NCI-H1092 (cell line): Measurements from ENCODE around the gene HSPA8.
"Not testable (repeated sequence)": the region's sequence is repeated elsewhere in the genome, so short reads cannot be mapped to it uniquely, and the experiment has no call there.

Source experiments
- DNase-seq: peaks from one replicate; lab custom pipeline; 2025; lab: John Stamatoyannopoulos, UW

The HSPA8 gene

GRCh38 chr11:123061403-123062157, at the start of gene HSPA8:
Gene HSPA8, minus strand, starts transcription at chr11:123062136. Its CDS starts 812 bp downstream, at chr11:123061324.
- DNase-seq = peak; percentile 63

DNA sequence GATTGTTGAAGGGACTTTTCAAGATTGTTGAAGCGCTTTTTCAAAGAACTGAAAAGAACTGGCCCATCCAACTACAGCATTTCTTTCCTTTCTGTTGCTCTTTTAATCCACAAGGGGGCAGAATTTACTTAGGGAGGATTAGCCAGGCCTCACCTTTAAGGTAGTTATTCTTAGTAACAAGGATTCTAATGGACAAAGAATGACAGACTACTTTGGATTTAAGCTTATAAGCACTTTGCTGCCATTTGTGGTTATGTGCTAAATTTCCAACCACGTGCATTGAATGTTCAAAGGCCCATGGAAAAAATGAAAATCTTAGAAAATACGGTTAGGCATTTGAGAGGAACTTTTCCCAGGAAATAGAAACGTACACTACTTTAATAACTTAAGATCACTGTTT, 49.5 kb upstream of the HSPA8 start:
- DNase-seq = no peak

DNA sequence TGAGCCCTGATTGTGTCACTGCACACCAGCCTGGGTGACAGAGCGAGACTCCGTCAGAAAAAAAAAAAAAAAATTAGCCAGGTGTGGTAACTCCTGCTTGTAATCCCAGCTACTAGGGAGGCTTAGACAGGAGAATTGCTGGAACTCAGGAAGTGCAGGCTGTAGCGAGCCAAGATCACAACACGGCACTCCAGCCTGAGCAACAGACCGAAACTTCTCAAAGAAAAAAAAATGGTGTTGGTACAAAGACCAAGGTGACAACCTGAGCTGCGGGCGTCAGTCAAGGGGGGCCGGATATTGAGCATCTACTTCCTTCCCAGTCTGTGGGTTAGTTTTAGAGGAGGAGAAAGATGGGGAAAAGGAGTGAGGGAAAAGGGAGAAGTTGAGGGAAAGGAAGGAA, 48.5 kb upstream of the HSPA8 start:
- no peak for DNase-seq

DNA sequence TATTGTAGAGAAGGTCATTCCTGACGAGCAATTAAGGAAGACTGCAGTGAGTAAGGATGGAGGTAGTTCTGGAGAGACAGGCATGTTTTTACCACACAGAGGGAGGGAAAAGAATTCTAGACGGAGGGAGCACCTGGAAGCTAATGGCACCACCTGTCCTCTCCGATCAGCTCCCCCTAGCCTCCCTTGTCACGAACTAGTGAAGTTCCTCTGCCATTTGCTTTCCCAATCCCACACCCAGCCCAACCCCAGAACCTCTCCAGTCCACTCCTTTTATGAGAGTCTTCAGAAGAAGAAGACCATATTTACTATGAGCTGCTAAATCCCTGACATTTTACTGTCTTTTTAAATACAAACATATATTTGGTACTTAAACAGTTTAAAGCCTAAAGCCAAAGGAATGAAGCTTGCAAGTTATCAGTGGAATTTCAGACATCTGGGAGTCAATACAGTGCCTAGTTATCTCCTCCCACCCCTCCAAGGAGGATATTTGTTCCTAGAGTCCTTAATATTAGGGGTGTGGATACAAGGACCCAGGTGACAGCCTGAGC, 46.1 kb upstream of the HSPA8 start:
- DNase-seq = no peak

GRCh38 chr11:123104697-123105096, 42.8 kb upstream of the HSPA8 start:
- DNase-seq = no peak

GRCh38 chr11:123103326-123103980, 41.5 kb upstream of the HSPA8 start:
- peak; percentile 90 for DNase-seq

DNA sequence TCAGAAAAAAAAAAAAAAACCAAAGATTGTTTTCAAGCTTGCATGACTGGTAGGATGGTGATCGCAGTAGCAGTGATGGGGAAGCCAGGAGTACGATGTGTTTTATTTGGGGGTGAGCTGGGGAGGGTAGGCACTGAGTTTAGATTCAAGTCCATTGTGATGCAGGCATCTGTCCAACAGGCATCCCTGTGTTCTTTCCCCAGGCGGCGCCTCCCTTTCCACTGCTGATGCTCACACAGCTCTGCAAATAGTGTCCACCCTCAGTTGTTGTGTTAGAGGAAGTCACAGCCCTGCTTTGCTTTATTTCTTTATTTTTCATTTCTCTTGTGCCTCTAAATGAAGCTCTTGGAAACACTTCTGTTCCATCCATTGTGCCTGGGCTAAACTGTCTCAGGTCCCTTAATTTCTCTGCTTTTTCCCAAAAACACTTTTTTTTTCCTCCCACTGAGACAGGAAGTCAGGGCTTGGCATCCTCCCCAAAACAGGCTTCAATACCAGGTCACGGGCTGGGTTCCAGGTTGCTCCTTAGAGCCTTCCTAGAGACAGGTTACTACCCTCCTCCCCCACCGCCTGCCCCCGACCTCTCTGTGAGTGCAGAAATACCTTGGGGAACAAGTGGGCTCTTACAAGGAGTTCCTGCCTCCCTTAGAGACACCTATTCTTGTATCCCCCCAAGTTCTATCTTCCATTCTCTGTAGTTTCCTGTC, 38.6 kb upstream of the HSPA8 start:
- peak; percentile 78 for DNase-seq

DNA sequence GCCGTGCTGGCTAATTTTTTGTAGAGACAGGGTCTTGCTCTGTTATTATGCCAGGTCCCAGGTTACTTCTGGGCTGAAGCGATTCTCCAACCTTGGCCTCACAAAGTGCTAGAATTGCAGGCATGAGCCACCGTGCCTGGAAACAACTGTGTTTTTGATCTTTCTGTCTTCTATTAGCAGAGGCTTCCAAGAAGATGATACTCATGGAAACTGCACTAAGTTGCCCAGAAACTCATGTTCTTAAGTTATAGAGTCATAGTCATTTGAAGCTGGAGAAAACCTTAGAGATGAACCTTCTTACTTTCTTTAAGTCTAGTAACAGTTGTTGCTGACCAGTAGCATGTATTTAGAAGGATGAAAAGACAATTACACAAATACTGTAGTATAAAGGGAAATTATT, 37.1 kb upstream of the HSPA8 start:
- no peak for DNase-seq

DNA sequence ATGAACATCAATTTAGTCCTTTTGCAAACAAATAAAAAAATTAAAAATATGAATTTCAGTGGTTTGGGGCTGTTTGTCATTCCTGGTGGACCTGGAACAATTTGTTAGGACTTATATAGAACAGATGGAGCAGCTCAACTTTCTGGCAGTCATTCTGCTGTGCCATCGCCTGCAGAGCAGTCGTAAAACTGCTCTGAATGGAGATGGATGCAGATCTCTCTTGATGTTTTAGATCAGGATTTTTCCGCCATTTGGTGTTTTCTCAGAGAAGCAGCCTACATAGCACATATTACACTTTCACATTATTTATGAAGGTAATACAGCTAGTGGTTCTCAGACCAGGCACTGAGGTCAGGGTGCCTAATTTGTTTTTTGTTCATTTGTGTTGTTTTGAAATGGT, 31.8 kb upstream of the HSPA8 start:
- DNase-seq = no peak

DNA sequence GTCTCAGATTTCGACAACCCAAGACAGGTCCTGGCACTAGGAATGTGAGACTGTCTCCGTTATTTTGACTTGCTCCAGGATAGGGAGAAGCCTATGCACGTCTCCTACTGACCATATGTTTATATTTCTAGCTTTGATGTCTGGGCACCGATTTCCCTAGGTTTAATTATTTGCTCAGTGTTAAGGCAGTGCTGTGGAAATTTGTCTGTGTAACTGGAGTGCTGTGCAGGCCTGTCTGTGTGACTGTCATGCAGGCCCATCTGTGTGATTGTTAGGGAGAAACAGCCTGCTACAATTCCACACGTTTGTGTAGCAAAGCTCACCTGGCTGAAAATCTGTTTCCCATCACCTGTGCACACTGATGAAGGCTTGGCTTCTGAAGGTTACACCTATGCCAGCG, 29.6 kb upstream of the HSPA8 start:
- DNase-seq = no peak

DNA sequence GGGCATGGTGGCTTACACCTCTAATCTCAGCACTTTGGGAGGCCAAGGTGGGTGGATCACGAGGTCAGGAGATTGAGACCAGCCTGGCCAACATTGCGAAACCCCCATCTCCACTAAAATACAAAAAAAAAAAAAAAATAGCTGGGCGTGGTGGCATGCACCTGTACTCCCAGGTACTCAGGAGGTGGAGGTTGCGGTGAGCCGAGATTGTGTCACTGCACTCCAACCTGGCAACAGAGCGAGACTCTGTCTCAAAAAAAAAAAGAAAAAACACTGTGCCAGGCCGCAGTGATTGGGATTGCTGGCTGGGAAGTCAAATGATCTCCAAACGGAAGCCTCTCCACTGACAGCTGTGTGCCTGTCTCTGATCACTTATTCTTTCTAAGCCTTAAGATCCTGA, 28.2 kb upstream of the HSPA8 start:
- not testable (repeated sequence) for DNase-seq

- DNase-seq = not testable (repeated sequence)
Measured at GRCh38 chr11:123088896-123089295, 27.0 kb upstream of the HSPA8 start.

DNA sequence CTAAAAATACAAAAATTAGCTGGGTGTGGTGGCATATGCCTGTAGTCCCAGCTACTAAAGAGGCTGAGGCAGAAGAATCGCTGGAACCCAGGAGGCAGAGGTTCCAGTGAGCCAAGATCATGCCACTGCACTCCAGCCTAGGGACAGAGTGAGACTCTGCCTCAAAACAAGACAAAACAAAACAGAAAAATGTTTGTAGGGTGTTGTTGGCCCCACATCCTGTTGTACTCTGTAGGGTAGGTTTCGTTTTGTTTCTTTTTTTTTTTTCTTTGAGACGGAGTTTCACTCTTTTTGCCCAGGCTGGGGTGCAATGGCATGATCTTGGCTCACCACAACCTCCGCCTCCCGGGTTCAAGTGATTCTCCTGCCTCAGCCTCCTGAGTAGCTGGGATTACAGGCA, 25.7 kb upstream of the HSPA8 start:
- DNase-seq = not testable (repeated sequence)

- DNase-seq = no peak
Measured at GRCh38 chr11:123086305-123086704, 24.4 kb upstream of the HSPA8 start.

GRCh38 chr11:123085497-123085896, 23.6 kb upstream of the HSPA8 start:
- DNase-seq = no peak

- no peak for DNase-seq
Measured at GRCh38 chr11:123084454-123084853, 22.5 kb upstream of the HSPA8 start.

GRCh38 chr11:123083623-123084029, 21.7 kb upstream of the HSPA8 start:
- no peak for DNase-seq

GRCh38 chr11:123082977-123083376, 21.0 kb upstream of the HSPA8 start:
- DNase-seq = no peak

DNA sequence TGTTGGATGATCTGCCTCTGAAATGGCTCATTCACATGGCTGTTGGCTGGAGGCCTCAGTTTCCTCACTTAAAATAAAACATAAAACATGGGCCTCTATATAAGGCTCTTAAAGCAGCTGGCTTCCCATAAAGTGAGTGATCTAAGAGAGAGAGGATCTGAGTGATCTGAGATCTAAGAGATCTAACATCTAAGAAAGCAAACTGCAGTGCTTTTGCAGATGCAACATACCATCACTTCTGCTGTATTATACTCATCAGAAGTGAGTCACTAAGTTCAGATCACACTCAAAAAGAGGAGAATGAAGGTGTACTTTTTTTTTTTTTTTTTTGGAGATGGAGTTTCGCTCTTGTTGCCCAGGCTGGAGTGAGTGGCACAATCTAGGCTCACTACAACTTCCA, 18.1 kb upstream of the HSPA8 start:
- DNase-seq = no peak

DNA sequence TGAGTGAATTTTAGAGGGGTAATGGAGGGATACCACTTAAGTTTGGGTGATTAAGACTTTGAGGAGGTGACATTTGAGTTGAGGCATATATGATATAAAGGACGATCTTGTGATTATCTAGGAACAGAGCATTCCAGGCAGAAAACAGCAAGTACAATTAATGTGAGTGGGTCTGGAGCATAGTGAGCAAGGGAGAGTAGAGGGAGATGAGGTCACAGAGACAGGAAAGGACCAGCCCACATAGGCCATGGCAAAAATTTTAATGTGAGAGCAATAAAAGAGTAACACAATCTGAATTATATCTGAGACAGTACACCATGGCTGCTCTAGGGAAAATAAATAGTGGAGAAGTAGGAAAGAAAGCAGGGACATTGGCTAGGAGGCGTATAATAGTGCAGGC, 14.5 kb upstream of the HSPA8 start:
- no peak for DNase-seq

DNA sequence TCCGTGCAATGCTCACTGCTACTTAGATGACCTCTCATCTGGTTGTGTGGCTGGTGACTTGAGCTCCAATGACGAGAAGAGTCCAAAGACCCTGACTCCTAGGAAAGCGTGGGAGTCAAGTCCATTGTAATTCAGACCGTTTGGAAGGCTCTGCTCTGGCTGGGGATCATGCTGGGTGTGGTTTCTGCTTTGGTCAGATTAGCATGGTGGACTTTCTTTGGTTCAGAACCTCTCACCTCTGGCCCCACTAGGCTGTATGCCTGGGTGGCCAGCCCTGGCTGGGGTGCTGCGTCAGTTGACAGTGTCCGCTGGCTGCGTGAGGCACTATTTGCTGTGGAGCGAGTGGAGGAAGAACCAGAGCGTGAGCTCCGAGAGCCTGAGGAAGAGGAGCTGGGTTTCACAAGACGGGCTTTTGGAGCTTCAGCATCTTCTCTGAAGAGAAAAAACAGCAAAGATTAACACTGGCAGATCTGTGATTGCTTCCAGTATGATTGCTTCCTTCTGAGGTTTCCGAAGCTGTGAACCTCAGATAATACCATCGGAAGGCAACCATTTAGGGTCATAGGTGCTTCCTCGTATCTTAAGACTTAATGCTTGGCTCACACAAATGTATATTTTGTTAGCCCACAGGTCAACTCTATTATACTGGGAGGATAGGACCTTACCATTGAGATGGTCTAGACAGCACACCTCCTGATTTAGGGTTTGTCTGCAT, 11.6 kb upstream of the HSPA8 start:
- DNase-seq = no peak

- DNase-seq = no peak
Measured at GRCh38 chr11:123072762-123073161, 10.8 kb upstream of the HSPA8 start.
